Stimulated activated CD8-positive, alpha-beta memory T cell treated with anti-CD3 and anti-CD28 coated beads, Interleukin-2, amount 100 ng/mL, for 1 hour (primary cell): ENCODE measurements around the gene TUSC2.
A peak's percentile ranks its signal among the peaks of the same experiment; 100 is the strongest.

ENCODE experiments used
- DNase-seq, 2 donors: peaks; one replicate each; pipeline ENCODE4 v3.0.0-alpha.2; 2020; ENCODE audit warnings: low read depth in 2 of 2

Gene TUSC2

GRCh38 chr3:50327943-50328691, at the start of gene TUSC2:
Gene TUSC2 (minus strand): TSS chr3:50328223. CDS start chr3:50328099, 124 bp downstream.
- DNase-seq: peak; percentile 87 to 89

- no peak for DNase-seq
Measured at GRCh38 chr3:50375258-50375931, 47.4 kb upstream of the TUSC2 start.

GRCh38 chr3:50374363-50375257, 46.6 kb upstream of the TUSC2 start:
- no peak for DNase-seq

- DNase-seq: no peak
Measured at GRCh38 chr3:50373146-50374051, 45.4 kb upstream of the TUSC2 start.

GRCh38 chr3:50372349-50372748, 44.3 kb upstream of the TUSC2 start:
- no peak for DNase-seq

GRCh38 chr3:50371133-50371685, 43.2 kb upstream of the TUSC2 start:
- DNase-seq: no peak

- DNase-seq: no peak
Measured at GRCh38 chr3:50370594-50370993, 42.6 kb upstream of the TUSC2 start.

GRCh38 chr3:50369012-50369670, 41.1 kb upstream of the TUSC2 start:
- no peak for DNase-seq

GRCh38 chr3:50365842-50366220, 37.8 kb upstream of the TUSC2 start:
- DNase-seq: no peak

- DNase-seq: peak; percentile 83 to 90
Measured at GRCh38 chr3:50365080-50365841, 37.2 kb upstream of the TUSC2 start.

- no peak for DNase-seq
Measured at GRCh38 chr3:50364573-50365079, 36.6 kb upstream of the TUSC2 start.

- no peak for DNase-seq
Measured at GRCh38 chr3:50359760-50360110, 31.7 kb upstream of the TUSC2 start.

- DNase-seq: peak; percentile 80 to 90
Measured at GRCh38 chr3:50358911-50359759, 31.1 kb upstream of the TUSC2 start, which contains the start of gene TMEM115. Gene TMEM115 (minus strand): TSS chr3:50359521. CDS start chr3:50359063, 458 bp downstream.

GRCh38 chr3:50358355-50358910, 30.4 kb upstream of the TUSC2 start:
- no peak for DNase-seq

GRCh38 chr3:50357481-50357880, 29.5 kb upstream of the TUSC2 start:
- DNase-seq: no peak

GRCh38 chr3:50356553-50356952, 28.5 kb upstream of the TUSC2 start:
- no peak for DNase-seq

- DNase-seq: no peak
Measured at GRCh38 chr3:50355829-50356552, 28.0 kb upstream of the TUSC2 start.
